AG09309 (cell line): Measurements from ENCODE around the gene ZNF507.
A peak's percentile ranks its signal among the peaks of the same experiment; 100 is the strongest.
"Not testable (repeated sequence)": the region's sequence is repeated elsewhere in the genome, so short reads cannot be mapped to it uniquely, and the experiment has no call there.

ENCODE experiments used
- DNase-seq: peaks from one replicate; pipeline ENCODE4 v3.0.0-alpha.2; 2010; ENCODE audit warnings: low read depth
- H3K4me3 ChIP-seq: 2 replicates; pipeline ENCODE4 v1.5.1; 2011; ENCODE audit warnings: mild to moderate bottlenecking, low read depth, low read length, moderate library complexity; ENCODE audit not compliant: control insufficient read depth
- TF ChIP-seq, protein P1 (sequence below): IDR thresholded peaks from 2 replicates; pipeline ENCODE4 v1.5.1; 2011; ENCODE audit warnings: mild to moderate bottlenecking, low read depth, low read length, inconsistent platforms; ENCODE audit not compliant: insufficient read depth, control insufficient read depth; ENCODE audit errors: missing control alignments

ZNF507 gene

GRCh38 chr19:32372726-32373517 lies 27.5 kb downstream of the ZNF507 start:
- no peak for DNase-seq

GRCh38 chr19:32373585-32374295 lies 28.3 kb downstream of the ZNF507 start:
- TF ChIP-seq, protein P1, sequence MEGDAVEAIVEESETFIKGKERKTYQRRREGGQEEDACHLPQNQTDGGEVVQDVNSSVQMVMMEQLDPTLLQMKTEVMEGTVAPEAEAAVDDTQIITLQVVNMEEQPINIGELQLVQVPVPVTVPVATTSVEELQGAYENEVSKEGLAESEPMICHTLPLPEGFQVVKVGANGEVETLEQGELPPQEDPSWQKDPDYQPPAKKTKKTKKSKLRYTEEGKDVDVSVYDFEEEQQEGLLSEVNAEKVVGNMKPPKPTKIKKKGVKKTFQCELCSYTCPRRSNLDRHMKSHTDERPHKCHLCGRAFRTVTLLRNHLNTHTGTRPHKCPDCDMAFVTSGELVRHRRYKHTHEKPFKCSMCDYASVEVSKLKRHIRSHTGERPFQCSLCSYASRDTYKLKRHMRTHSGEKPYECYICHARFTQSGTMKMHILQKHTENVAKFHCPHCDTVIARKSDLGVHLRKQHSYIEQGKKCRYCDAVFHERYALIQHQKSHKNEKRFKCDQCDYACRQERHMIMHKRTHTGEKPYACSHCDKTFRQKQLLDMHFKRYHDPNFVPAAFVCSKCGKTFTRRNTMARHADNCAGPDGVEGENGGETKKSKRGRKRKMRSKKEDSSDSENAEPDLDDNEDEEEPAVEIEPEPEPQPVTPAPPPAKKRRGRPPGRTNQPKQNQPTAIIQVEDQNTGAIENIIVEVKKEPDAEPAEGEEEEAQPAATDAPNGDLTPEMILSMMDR = no peak
- DNase-seq = peak; percentile 96
- no peak overlapping the region for H3K4me3 ChIP-seq

More at GRCh38 chr19:32372726-32373517, 27.5 kb downstream of the ZNF507 start:
- TF ChIP-seq, protein P1 = no peak
- no peak overlapping the region for H3K4me3 ChIP-seq

GRCh38 chr19:32374362-32374761 lies 29.0 kb downstream of the ZNF507 start:
- not testable (repeated sequence) for DNase-seq, H3K4me3 ChIP-seq

DNA sequence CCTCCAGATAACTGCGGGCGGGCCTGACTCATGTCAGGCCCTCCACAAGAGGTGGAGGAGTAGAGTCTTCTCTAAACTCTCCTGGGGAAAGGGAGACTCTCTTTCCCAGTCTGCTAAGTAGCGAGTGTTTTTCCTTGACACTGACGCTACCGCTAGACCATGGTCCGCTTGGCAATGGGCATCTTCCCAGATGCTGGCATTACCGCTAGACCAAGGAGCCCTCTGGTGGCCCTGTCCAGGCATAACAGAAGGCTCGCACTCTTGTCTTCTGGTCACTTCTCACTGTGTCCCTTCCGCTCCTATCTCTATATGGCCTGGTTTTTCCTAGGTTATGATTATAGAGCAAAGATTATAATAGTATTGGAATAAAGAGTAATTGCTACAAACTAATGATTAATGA lies 31.7 kb downstream of the ZNF507 start:
- not testable (repeated sequence) for H3K4me3 ChIP-seq, DNase-seq

- TF ChIP-seq, protein P1 = no peak
These were observed 34.9 kb downstream of the ZNF507 start for GRCh38 chr19:32380269-32380668.

DNA sequence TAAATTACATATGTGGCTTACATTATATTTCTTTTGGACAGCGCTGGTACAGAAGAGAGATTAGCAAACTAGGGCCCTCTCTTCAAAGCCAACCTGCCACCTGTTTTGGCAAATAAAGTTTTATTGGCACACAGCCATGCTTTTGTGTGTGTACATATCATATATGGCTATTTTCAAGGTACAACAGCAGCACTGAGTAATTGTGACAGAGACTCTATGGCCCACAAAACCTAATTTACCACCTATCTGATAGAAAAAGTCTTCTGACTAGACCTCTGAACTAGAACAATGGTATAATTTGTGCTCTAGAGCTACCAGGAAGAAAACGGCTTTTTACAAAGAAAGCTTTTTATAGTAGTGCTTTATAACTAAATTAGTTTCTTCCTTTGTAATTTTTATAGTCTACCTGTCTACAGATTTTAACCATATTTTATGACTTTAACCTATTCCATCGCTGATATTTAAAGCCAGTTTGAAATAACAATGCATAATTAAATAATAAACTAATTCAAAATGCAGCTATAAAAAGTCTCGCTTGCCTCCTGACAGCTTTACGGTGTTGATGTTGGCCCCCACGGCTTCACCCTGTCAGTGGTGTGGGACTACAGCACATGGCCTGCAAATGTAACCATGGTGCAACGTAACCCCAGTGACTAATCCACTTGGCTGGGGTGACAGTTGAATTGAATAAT lies 42.4 kb downstream of the ZNF507 start:
- DNase-seq = no peak
- H3K4me3 ChIP-seq = no peak overlapping the region
- TF ChIP-seq, protein P1 = no peak

More at GRCh38 chr19:32380269-32380668, 34.9 kb downstream of the ZNF507 start:
- no peak for DNase-seq
- H3K4me3 ChIP-seq = no peak overlapping the region

DNA sequence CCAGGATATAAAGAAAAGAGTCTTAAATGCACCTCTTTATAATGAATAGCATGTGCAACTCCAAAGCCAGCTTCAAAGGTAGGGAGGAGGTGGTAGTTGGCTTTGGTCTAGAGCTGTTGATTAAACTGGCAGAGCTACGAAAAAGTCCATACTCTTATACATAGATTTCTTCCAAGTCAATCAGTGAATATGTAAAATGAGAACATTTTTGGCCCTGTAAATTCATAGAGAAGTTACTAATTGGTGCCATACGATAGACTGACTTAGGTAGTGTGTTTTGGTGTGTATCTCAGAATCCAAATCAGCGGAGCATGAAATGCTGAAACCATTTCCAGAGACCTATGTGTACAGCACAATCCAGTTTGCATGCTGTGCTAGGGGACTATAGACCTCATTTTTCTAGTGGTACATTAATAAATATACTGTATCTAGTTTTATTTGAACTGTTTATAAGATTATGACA lies 43.0 kb downstream of the ZNF507 start:
- H3K4me3 ChIP-seq = no peak overlapping the region
- DNase-seq = no peak
- TF ChIP-seq, protein P1 = no peak
